Hepatocyte (in vitro differentiated cells): Measurements from ENCODE around the gene SORBS2.

Experiments used
- CTCF ChIP-seq: fragments of 200-600 bp; sonication (generic); IDR thresholded peaks from 2 replicates; pipeline ENCODE4 v1.5.1; 2016; ENCODE audit warnings: antibody characterized with exemption, mild to moderate bottlenecking; ENCODE audit not compliant: poor library complexity
- EZH2 ChIP-seq: fragments of 200-600 bp; sonication (generic); IDR thresholded peaks from 2 replicates; pipeline ENCODE4 v1.6.1; 2016; ENCODE audit warnings: antibody characterized with exemption, mild to moderate bottlenecking, borderline replicate concordance
- EZH2phosphoT487 ChIP-seq: fragments of 200-600 bp; sonication (generic); IDR thresholded peaks from one replicate; pipeline ENCODE4 v1.6.1; 2018; ENCODE audit warnings: antibody characterized with exemption, mild to moderate bottlenecking, low read depth, moderate library complexity; ENCODE audit not compliant: unreplicated experiment, severe bottlenecking

- TF ChIP-seq CTCF (no peak), EZH2 (no peak), EZH2phosphoT487 (no peak)
Observed at GRCh38 chr4:185587427-185588161, 224.4 kb downstream of the SORBS2 start.
